Epithelial cell of esophagus (primary cell): ENCODE data around the gene TTLL10.

Experiments used
- DNase-seq: peaks from one replicate; pipeline ENCODE4 v3.0.0; 2010; ENCODE audit warnings: low read depth
- H3K4me3 ChIP-seq: 2 replicates; pipeline ENCODE4 v1.5.1; 2011; ENCODE audit warnings: mild to moderate bottlenecking, low read length, control low read depth
- TF ChIP-seq, protein P1 (sequence below): IDR thresholded peaks from 2 replicates; pipeline ENCODE4 v1.5.1; 2011; ENCODE audit warnings: low read depth, mild to moderate bottlenecking, low read length, control low read depth, inconsistent platforms; ENCODE audit not compliant: insufficient read depth; ENCODE audit errors: missing control alignments

TTLL10 gene

DNA sequence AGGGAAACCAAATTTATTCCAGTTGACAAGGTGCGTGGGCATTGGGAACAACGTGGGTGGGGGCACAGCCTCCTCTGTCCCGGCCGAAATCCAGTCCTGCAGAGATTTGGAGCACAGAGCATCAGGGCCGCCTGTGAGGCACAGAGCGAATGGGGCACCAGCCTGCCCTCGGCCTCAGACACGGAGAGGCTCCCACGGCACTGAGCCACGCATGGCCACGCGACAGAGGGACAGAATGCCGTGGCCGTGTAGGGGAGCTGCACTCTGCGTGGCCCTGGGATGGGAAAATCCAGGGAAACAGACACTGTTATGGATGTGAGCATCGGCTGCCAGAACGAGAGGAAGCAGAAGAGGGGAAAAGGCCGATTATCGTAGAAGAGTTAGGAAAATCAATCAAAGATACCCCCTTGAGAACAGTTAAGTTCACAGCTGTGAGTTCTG lies 44.3 kb upstream of the TTLL10 start:
- H3K4me3 ChIP-seq = no peak overlapping the region
- DNase-seq = no peak
- TF ChIP-seq, protein P1, sequence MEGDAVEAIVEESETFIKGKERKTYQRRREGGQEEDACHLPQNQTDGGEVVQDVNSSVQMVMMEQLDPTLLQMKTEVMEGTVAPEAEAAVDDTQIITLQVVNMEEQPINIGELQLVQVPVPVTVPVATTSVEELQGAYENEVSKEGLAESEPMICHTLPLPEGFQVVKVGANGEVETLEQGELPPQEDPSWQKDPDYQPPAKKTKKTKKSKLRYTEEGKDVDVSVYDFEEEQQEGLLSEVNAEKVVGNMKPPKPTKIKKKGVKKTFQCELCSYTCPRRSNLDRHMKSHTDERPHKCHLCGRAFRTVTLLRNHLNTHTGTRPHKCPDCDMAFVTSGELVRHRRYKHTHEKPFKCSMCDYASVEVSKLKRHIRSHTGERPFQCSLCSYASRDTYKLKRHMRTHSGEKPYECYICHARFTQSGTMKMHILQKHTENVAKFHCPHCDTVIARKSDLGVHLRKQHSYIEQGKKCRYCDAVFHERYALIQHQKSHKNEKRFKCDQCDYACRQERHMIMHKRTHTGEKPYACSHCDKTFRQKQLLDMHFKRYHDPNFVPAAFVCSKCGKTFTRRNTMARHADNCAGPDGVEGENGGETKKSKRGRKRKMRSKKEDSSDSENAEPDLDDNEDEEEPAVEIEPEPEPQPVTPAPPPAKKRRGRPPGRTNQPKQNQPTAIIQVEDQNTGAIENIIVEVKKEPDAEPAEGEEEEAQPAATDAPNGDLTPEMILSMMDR = no peak

DNA sequence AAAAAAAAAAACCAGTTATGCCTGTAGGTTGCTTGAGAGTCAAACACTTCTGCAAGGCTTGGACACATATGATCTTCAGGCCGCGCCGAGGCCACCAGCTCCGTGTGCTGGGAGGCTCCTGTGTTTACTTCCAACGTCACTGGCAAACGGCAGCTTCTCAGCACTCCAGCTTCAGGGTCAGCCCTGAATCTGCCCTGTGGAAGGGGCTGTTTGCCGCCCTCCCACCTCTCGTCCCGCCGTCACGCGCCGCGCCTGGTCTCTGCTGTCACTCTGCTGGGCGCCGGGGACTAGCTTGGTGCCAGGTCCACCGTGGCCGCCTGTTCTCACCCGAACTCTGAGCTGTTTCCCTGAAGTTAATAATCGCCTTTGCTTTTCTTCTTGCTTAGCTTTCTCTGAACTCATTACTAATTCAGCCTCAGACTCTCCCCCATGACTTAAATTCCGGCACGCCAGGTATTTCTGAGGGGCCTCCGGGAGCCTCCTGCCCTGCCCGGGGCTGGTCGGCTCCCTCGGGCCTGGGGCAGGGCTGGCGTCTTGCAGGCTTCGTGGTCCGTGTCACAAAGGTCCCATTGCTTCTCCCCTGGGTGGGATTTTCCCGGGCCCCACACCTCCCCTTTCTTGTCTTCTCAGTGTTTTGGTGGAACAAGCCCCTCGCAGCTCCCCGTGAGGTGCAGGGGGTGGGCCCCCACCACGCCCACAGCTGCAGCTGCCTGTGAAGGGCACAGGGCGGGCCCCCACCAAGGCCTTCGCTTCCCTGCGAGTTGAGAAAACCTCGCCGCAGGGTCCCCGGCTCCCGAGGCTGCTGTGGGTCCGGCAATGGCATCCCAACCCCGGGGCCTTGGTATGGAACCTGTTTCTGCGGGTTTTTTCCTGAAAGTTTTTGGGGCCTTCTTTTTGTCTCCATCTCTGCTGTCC lies 43.2 kb upstream of the TTLL10 start:
- TF ChIP-seq, protein P1 = no peak
- DNase-seq = no peak
- no peak overlapping the region for H3K4me3 ChIP-seq

DNA sequence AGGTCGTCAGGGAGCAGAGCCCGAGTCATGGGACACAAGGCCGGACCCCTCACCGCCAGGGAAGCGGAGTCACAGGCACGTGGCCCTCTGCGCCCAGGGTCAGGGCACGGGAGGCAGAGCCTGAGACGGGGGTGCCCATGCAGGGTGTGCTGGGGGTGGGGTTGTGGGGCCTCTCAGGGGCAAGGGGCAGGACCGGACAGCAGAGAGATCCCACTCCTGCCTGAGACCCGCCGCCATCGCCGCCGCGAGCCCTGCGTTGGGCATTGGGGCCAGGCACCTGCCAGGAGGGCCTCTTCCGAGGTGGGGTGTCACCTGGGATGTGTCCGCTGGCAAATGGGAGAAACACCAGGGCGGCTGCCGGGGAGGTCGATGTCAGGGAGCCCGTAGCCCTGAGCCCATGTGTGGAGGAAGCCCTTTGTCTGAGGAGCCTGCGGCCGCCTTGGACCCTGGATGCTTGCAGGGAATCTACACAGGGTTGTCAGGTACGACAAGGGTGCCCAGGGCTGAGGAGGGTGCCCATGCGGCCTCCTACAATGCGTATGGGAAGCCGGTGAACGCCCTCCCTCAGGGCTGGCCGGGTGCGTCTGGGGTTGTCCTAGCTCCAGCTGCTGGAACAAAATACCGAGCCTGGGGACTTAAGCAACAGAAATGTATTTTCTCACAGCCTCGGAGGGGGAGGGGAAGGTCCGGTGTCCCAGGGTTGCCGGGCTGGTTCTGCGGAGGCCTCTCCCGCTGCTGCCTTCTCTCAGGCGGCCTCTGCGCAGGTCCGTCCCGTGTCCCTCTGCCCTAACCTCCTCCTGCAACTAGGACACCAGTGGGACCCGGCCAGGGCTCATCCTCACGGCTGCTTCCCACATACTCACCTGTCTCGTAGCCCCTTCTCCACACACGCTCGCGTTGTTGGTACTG lies 41.4 kb upstream of the TTLL10 start:
- H3K4me3 ChIP-seq = no peak overlapping the region
- no peak for DNase-seq

DNA sequence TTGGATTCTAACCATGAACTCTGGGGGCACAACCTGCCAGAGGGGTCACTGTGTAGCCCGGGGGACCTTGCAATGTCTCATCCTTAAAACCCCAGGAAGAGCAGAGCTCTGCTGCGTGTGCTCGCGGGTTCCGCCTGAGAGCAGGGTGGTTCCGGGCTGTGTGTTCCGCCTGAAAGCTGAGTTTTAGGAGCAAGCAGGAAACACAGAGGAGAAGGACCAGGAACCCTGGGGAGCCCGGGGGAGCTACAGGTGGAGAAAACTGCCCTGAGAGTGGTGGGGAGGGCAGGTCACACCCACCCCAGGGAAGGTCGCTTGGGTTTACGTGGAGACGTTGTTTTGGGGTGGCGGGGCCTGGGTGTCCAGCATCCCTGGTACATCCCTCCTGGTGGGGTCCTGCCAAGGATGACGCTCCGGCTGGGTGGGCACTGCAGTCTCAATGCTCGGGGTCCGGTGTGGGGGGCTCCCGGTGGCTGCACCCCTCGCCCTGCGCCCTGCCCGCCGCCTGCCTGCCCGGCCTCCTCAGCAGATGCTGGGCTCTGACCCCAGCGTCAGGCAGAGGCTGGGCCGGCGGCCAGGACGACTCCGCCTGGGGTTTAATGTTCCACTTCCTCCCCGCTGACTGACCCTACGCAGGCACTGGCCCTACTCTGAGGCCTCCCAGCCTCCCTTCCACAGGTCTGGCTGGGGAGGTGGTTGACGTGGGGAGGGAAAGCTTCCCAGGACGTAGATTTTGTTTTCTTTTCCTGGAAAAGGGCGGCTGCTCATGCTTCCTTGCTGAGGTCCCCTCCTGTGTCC lies 40.5 kb upstream of the TTLL10 start:
- no peak for DNase-seq
- H3K4me3 ChIP-seq = no peak overlapping the region
- TF ChIP-seq, protein P1 = no peak

More for the DNA sequence above, 41.4 kb upstream of the TTLL10 start:
- TF ChIP-seq, protein P1 = no peak

DNA sequence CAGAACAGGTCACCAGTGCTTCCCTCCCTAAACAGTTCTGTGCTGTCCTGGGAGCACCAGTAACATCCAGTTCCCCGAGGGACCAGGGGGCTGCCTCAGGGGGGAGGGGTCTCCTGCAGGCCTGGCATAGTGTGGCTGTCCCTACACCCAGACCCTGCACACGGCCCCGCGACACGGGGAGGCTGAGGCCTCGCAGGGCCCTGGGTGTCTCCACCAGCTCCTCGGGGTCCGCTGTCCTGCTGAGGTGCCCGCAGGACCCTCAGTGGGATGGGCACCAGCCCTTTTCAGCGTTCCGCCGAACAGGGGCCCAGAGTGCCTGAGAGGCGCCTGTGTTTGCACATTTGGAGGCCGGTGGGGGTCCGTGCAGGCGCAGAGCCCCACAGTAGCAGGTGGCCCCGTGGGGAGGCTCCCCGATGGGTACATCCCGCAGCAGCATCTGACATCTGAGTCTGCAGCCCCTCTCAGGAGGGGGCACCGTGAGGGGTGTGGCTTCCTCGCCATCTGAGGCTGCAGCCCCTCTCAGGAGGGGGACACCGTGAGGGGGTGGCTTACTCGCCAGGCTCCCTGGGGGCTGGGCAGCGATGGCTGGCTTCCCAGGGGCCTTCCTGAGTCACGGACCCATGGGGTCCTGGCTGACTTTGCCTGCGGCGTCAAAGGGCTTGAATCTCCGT lies 39.2 kb upstream of the TTLL10 start:
- DNase-seq = no peak
- TF ChIP-seq, protein P1 = no peak
- H3K4me3 ChIP-seq = no peak overlapping the region
